Calu3 (cell line): ENCODE data around the gene FKBP6. TPM values are rescaled to one million over a fixed set of nuclear protein-coding genes. Genes with fewer than 3 reads are reported as not detected.
"Not testable (repeated sequence)": the region's sequence is repeated elsewhere in the genome, so short reads cannot be mapped to it uniquely, and the experiment has no call there.

Experiments
- BruUV-seq: library from RNA; stranded (reverse); fragments of 400-500 nt; replicated peaks from 2 replicates; lab custom pipeline; 2021; lab: Mats Ljungman, UMichigan
- CTCF ChIA-PET: fragments of 300-600 bp; sonication (Branson Sonifier 250); formaldehyde crosslinking; loops from one replicate; lab custom pipeline; 2022; ENCODE audit warnings: antibody characterized with exemption; lab: Charles Lee
- DNase-seq: peaks from one replicate; pipeline ENCODE4 v3.0.0; 2022
- H3K27ac Mint-ChIP-seq: one replicate; pipeline ENCODE4 v1.8.0; 2022; ENCODE audit warnings: mixed read lengths; ENCODE audit not compliant: unreplicated experiment
- H3K27me3 Mint-ChIP-seq: one replicate; pipeline ENCODE4 v1.8.0; 2022; ENCODE audit warnings: mixed read lengths; ENCODE audit not compliant: unreplicated experiment
- H3K36me3 Mint-ChIP-seq: one replicate; pipeline ENCODE4 v1.8.0; 2022; ENCODE audit warnings: mild to moderate bottlenecking, moderate library complexity, mixed read lengths; ENCODE audit not compliant: insufficient read depth, unreplicated experiment
- H3K4me1 Mint-ChIP-seq: one replicate; pipeline ENCODE4 v1.8.0; 2022; ENCODE audit warnings: mild to moderate bottlenecking, low read depth, mixed read lengths; ENCODE audit not compliant: unreplicated experiment
- H3K4me3 Mint-ChIP-seq: one replicate; pipeline ENCODE4 v1.8.0; 2022; ENCODE audit warnings: mild to moderate bottlenecking, low read depth, moderate library complexity, mixed read lengths; ENCODE audit not compliant: unreplicated experiment
- H3K9me3 Mint-ChIP-seq: one replicate; pipeline ENCODE4 v1.8.0; 2022; ENCODE audit warnings: low read depth, mixed read lengths; ENCODE audit not compliant: unreplicated experiment
- intact Hi-C: fragments of 100-400 bp; cut with micrococcal nuclease; formaldehyde crosslinking; loops from one replicate; pipeline ENCODE4 v1.10.0; 2022; ENCODE audit not compliant: unreplicated experiment
- total RNA-seq: library from RNA; stranded (reverse); gene quantifications from 2 replicates; pipeline ENCODE4 v1.2.3, GENCODE V29; 2022
- TF ChIP-seq, protein P1 (sequence below): fragments of 200-600 bp; IDR thresholded peaks from one replicate; pipeline ENCODE4 v1.8.0; 2022; ENCODE audit warnings: antibody characterized with exemption; ENCODE audit not compliant: unreplicated experiment

The FKBP6 gene
- total RNA-seq, 1 experiment from 2014 or later, result not detected

- Mint-ChIP-seq H3K27ac (no peak overlapping the region), H3K9me3 (no peaks in the 10 kb centered on the region), H3K4me3 (no peak overlapping the region), H3K27me3 (no peaks in the 10 kb centered on the region), H3K36me3 (peaks cover 18% of the 10 kb centered on the region), H3K4me1 (peaks cover 10% of the 10 kb centered on the region)
- no peak for DNase-seq
- TF ChIP-seq, protein P1, sequence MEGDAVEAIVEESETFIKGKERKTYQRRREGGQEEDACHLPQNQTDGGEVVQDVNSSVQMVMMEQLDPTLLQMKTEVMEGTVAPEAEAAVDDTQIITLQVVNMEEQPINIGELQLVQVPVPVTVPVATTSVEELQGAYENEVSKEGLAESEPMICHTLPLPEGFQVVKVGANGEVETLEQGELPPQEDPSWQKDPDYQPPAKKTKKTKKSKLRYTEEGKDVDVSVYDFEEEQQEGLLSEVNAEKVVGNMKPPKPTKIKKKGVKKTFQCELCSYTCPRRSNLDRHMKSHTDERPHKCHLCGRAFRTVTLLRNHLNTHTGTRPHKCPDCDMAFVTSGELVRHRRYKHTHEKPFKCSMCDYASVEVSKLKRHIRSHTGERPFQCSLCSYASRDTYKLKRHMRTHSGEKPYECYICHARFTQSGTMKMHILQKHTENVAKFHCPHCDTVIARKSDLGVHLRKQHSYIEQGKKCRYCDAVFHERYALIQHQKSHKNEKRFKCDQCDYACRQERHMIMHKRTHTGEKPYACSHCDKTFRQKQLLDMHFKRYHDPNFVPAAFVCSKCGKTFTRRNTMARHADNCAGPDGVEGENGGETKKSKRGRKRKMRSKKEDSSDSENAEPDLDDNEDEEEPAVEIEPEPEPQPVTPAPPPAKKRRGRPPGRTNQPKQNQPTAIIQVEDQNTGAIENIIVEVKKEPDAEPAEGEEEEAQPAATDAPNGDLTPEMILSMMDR, result no peak
- intact Hi-C loops, result no loop called here
- CTCF ChIA-PET, result no interaction called here
- no TSS peak for BruUV-seq
These were observed 23.9 kb upstream of the FKBP6 start for GRCh38 chr7:73304071-73304470.

DNA sequence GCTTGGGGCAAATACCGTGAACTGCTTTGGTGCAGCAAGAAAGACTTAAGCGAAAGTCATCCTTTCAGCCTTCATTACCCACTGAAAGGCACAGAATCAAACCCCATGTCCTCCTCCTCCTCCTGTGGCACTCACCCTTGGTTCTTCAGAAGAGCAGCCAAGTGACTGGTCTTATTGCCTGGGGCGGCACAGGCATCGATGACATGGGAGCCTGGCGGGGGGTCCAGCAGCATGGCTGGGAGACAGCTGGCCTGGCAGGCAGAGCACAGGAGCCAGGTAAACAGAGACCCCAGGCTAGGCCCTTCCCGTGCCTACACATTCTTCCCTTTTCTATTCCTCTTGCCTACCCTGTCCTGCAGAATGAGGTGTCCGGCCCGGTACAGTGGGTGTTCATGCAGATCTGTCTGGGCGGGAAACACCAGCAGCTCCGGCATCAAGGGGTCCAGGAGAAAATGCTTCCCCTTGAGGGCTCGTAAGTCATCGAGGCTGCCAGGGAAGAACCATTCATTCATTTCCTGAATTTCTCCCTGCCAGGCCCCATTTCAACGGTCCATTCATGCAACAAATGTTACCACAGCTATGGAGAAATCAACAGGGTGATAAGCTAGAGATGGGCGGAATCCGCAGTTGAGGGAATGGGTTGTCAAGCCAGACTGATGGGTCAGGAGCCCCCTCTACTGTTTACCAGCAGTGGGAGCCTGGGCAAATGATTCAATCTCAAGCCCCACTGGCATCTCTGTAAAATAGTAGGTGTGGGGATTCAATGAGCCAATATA, 23.2 kb upstream of the FKBP6 start:
- H3K27me3 Mint-ChIP-seq, CTCF ChIA-PET, H3K27ac Mint-ChIP-seq, intact Hi-C loops, DNase-seq, BruUV-seq, H3K9me3 Mint-ChIP-seq, H3K4me3 Mint-ChIP-seq: not testable (repeated sequence)
- Mint-ChIP-seq H3K4me1 (peaks cover 10% of the 10 kb centered on the region), H3K36me3 (peaks cover 18% of the 10 kb centered on the region)

- CTCF ChIA-PET, result no interaction called here
- no peaks in the 10 kb centered on the region for H3K9me3 Mint-ChIP-seq
These were observed 20.5 kb upstream of the FKBP6 start for GRCh38 chr7:73307436-73307835.

GRCh38 chr7:73308074-73308664, 19.8 kb upstream of the FKBP6 start:
- H3K27me3 Mint-ChIP-seq, result no peaks in the 10 kb centered on the region
- peaks cover 10% of the 10 kb centered on the region for H3K4me1 Mint-ChIP-seq
- H3K36me3 Mint-ChIP-seq, result peaks cover 18% of the 10 kb centered on the region
- CTCF ChIA-PET, result no interaction called here
- no peak overlapping the region for H3K27ac Mint-ChIP-seq
- peak overlapping the region; percentile 74 for H3K4me3 Mint-ChIP-seq
- TF ChIP-seq, protein P1, result no peak
- H3K9me3 Mint-ChIP-seq, result no peaks in the 10 kb centered on the region
- intact Hi-C loops, result no loop called here
- DNase-seq, result peak; percentile 10
- BruUV-seq, result TSS peak; percentile 54

More at GRCh38 chr7:73307436-73307835, 20.5 kb upstream of the FKBP6 start:
- Mint-ChIP-seq H3K4me1 (peaks cover 10% of the 10 kb centered on the region), H3K27me3 (no peaks in the 10 kb centered on the region), H3K4me3 (peak overlapping the region; percentile 74), H3K27ac (no peak overlapping the region), H3K36me3 (peaks cover 18% of the 10 kb centered on the region)
- no TSS peak for BruUV-seq
- intact Hi-C loops, result no loop called here
- DNase-seq, result no peak
- TF ChIP-seq, protein P1, result no peak
